SH-SY5Y (cell line): Measurements from ENCODE around the gene ST7L.

Source experiments
- GATA2 ChIP-seq: IDR thresholded peaks from 2 replicates; pipeline ENCODE4 v1.6.1; 2011; ENCODE audit warnings: mild to moderate bottlenecking, low read depth, low read length
- GATA3 ChIP-seq: IDR thresholded peaks from 2 replicates; pipeline ENCODE4 v1.6.1; 2011; ENCODE audit warnings: low read depth, mild to moderate bottlenecking, low read length, moderate library complexity

- TF ChIP-seq GATA3 (no peak), GATA2 (no peak)
These were observed 88.1 kb downstream of the ST7L start for GRCh38 chr1:112530832-112531231.
